Measurements from ENCODE around the gene BORCS6.

- TF ChIP-seq POLR2AphosphoS5 (IDR thresholded peaks at IDR 0.05; ENCODE audit: low read depth, low read length) = no peak
- TF ChIP-seq, protein P1, sequence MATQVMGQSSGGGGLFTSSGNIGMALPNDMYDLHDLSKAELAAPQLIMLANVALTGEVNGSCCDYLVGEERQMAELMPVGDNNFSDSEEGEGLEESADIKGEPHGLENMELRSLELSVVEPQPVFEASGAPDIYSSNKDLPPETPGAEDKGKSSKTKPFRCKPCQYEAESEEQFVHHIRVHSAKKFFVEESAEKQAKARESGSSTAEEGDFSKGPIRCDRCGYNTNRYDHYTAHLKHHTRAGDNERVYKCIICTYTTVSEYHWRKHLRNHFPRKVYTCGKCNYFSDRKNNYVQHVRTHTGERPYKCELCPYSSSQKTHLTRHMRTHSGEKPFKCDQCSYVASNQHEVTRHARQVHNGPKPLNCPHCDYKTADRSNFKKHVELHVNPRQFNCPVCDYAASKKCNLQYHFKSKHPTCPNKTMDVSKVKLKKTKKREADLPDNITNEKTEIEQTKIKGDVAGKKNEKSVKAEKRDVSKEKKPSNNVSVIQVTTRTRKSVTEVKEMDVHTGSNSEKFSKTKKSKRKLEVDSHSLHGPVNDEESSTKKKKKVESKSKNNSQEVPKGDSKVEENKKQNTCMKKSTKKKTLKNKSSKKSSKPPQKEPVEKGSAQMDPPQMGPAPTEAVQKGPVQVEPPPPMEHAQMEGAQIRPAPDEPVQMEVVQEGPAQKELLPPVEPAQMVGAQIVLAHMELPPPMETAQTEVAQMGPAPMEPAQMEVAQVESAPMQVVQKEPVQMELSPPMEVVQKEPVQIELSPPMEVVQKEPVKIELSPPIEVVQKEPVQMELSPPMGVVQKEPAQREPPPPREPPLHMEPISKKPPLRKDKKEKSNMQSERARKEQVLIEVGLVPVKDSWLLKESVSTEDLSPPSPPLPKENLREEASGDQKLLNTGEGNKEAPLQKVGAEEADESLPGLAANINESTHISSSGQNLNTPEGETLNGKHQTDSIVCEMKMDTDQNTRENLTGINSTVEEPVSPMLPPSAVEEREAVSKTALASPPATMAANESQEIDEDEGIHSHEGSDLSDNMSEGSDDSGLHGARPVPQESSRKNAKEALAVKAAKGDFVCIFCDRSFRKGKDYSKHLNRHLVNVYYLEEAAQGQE (IDR thresholded peaks at IDR 0.05; ENCODE audit: insufficient read depth in 1 of 2, low read depth in 2 of 2, low read length in 1 of 2) = no peak
- TF ChIP-seq, protein P2, sequence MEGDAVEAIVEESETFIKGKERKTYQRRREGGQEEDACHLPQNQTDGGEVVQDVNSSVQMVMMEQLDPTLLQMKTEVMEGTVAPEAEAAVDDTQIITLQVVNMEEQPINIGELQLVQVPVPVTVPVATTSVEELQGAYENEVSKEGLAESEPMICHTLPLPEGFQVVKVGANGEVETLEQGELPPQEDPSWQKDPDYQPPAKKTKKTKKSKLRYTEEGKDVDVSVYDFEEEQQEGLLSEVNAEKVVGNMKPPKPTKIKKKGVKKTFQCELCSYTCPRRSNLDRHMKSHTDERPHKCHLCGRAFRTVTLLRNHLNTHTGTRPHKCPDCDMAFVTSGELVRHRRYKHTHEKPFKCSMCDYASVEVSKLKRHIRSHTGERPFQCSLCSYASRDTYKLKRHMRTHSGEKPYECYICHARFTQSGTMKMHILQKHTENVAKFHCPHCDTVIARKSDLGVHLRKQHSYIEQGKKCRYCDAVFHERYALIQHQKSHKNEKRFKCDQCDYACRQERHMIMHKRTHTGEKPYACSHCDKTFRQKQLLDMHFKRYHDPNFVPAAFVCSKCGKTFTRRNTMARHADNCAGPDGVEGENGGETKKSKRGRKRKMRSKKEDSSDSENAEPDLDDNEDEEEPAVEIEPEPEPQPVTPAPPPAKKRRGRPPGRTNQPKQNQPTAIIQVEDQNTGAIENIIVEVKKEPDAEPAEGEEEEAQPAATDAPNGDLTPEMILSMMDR (IDR thresholded peaks at IDR 0.05) = peak; percentile 90
Observed at GRCh38 chr17:8158267-8159031, 31.5 kb downstream of the BORCS6 start.

Data from Panc1 (cell line).